ENCODE measurements around the gene STK24. TPM values are rescaled to one million over a fixed set of nuclear protein-coding genes. Genes with fewer than 3 reads are reported as not detected.

The STK24 gene
- polyA plus RNA-seq, 1 donor from 2014 or later = 22.9 TPM

DNA sequence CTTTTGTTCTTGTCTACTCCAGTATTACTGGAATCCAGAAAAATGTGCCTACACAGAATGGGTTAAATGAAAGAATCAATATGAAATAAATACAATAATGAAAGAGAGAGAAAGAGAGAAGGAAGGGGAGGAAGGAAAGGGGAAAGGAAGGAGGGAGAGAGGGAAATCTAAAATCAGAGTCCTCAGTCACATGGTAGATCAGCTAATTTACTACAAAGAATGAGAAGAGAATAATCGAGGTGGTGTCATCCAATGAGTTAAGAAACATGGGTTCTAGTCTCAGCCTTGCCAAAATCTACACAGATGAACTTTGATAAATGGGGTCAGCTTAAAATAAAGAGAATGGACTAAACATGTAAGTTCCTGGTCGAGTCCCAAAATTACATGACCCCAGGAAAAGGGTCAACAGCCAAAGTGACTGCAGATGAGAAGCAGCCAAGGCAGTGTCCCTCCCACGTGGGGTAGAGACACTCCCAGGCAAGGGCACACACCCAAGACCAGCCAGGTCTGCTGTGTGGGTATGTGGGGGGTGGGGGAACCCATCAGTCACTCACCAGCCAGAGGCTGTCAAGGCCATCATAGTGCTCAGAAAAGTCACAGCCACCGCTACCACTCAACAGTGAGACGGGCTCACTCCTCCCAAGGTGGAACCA lies 103.6 kb downstream of the STK24 start:
- Mint-ChIP-seq H3K4me3 (no peak overlapping the region), H3K9me3 (no peaks in the 10 kb centered on the region), H3K27ac (peak overlapping the region in 2 of 3 donors; percentile 32 to 73), H3K4me1 (peaks cover 20 to 24% (median 22%) of the 10 kb centered on the region in 3 donors), H3K27me3 (no peaks in the 10 kb centered on the region), H3K36me3 (no peaks in the 10 kb centered on the region)

- Mint-ChIP-seq H3K4me1 (peaks cover 8 to 14% (median 10%) of the 10 kb centered on the region in 3 donors), H3K27ac (no peak overlapping the region), H3K9me3 (no peaks in the 10 kb centered on the region), H3K4me3 (peak overlapping the region in 1 of 4 donors; percentile 17), H3K36me3 (no peaks in the 10 kb centered on the region), H3K27me3 (no peaks in the 10 kb centered on the region)
Measured at GRCh38 chr13:98471934-98472333, 105.0 kb downstream of the STK24 start.

- Mint-ChIP-seq H3K4me3 (no peak overlapping the region), H3K9me3 (no peaks in the 10 kb centered on the region), H3K4me1 (peaks cover 0 to 4% (median under 1%) of the 10 kb centered on the region in 3 donors), H3K27me3 (no peaks in the 10 kb centered on the region), H3K36me3 (peaks cover 2% of the 10 kb centered on the region), H3K27ac (peak overlapping the region in 2 of 3 donors; percentile 12 to 53)
Measured at GRCh38 chr13:98470920-98471319, 106.0 kb downstream of the STK24 start.

DNA sequence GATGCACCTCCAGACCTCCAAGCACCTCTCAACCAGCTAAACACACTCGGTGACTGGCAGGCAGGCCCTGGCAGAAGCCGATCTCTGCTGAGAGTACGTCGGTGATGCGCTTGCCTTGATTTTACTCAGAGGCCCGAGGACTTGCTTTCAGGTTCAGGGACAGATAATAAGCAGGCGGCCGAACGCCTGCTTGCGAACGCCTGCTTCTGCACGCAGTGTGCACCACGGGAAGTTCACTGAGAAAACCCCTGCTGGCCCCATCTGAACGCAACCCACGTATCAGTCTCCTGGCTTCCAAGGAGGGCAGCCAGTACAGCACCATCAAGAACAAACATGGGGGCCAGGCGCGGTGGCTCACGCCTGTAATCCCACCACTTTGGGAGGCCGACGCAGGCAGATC lies 108.0 kb downstream of the STK24 start:
- no peaks in the 10 kb centered on the region for H3K27me3 Mint-ChIP-seq
- peak overlapping the region in 1 of 3 donors; percentile 90 for H3K27ac Mint-ChIP-seq
- H3K4me3 Mint-ChIP-seq = no peak overlapping the region
- H3K4me1 Mint-ChIP-seq = peaks cover 0 to 3% (median 0%) of the 10 kb centered on the region in 3 donors
- peaks cover 2% of the 10 kb centered on the region for H3K36me3 Mint-ChIP-seq
- H3K9me3 Mint-ChIP-seq = no peaks in the 10 kb centered on the region

GRCh38 chr13:98468361-98468760 lies 108.5 kb downstream of the STK24 start:
- Mint-ChIP-seq H3K4me1 (peaks cover 0 to 3% (median under 1%) of the 10 kb centered on the region in 3 donors), H3K27me3 (no peaks in the 10 kb centered on the region), H3K9me3 (no peaks in the 10 kb centered on the region), H3K27ac (peak overlapping the region in 1 of 3 donors; percentile 90), H3K4me3 (no peak overlapping the region), H3K36me3 (peaks cover 2% of the 10 kb centered on the region)

DNA sequence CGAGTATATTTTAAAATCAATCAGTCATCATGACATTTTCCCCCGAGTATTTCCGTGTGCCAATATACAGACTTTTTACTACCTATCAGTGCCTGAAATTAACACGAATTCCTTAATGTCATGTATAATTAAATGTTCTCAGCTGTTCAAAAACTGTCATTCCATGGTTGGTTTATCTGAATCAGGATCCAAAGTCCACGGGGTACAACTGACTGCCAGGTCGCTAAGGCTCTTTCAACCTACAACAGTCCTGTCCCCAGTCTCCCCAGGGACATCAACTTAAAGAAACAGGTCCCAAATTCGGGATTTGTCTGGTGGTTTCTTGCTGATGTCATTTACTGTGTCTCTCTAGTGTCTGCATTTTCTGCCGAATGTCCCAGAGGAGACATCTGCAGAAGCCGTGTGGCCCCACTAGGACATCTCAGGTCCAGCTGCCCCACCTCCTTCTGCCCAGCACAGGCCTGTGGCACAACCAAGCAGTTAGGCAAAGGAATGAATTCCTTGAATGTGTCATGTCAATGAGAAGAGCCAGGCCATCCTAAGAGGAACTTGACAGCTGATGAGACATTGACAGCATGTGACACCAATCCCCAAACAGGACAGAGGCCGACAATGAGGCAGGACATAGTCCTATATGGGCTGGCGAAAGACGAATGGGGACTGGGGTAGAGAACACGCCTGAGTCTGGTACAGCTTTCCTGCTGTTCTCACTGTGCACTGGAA lies 109.5 kb downstream of the STK24 start:
- peaks cover 0 to 4% (median 3%) of the 10 kb centered on the region in 3 donors for H3K4me1 Mint-ChIP-seq
- peak overlapping the region in 1 of 3 donors; percentile 76 for H3K27ac Mint-ChIP-seq
- peak overlapping the region in 1 of 4 donors; percentile 42 for H3K4me3 Mint-ChIP-seq
- H3K36me3 Mint-ChIP-seq = peaks cover 2% of the 10 kb centered on the region
- H3K9me3 Mint-ChIP-seq = no peaks in the 10 kb centered on the region
- H3K27me3 Mint-ChIP-seq = no peaks in the 10 kb centered on the region

DNA sequence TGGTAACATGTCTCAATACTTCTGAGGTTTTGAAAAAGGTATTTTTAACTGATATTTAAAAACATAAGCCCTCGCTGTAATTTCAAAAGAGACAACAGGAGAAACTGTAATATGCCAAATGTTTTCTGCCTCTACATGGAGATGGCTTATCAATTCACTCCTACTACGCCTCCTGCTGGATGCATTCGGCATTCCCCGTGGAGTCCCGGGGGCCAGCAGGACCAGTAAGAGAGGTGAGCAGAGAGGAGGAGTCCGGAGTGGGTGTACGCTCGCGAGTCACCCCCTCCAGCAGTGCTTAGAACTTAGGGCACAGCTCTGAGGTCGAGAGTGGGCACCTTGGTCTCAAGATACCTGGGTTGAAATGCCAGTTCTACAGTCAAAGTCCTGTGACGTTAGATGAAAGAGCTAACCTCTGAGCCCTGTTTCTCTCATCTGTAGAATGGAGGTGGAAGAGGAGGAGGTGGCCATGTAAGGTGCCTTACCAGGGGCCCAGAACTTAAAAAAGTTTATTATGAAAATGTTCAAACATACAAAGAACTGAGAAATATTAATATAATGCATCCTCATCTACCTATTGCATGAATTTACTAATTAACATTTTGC lies 110.2 kb downstream of the STK24 start:
- no peaks in the 10 kb centered on the region for H3K9me3 Mint-ChIP-seq
- peaks cover 0 to 4% (median 3%) of the 10 kb centered on the region in 3 donors for H3K4me1 Mint-ChIP-seq
- H3K4me3 Mint-ChIP-seq = no peak overlapping the region
- H3K27ac Mint-ChIP-seq = peak overlapping the region in 2 of 3 donors; percentile 3 to 44
- H3K36me3 Mint-ChIP-seq = peaks cover 2% of the 10 kb centered on the region
- H3K27me3 Mint-ChIP-seq = no peaks in the 10 kb centered on the region

- Mint-ChIP-seq H3K27me3 (no peaks in the 10 kb centered on the region), H3K4me3 (peak overlapping the region in 1 of 4 donors; percentile 29)
Measured at GRCh38 chr13:98462946-98463345, 114.0 kb downstream of the STK24 start.

DNA sequence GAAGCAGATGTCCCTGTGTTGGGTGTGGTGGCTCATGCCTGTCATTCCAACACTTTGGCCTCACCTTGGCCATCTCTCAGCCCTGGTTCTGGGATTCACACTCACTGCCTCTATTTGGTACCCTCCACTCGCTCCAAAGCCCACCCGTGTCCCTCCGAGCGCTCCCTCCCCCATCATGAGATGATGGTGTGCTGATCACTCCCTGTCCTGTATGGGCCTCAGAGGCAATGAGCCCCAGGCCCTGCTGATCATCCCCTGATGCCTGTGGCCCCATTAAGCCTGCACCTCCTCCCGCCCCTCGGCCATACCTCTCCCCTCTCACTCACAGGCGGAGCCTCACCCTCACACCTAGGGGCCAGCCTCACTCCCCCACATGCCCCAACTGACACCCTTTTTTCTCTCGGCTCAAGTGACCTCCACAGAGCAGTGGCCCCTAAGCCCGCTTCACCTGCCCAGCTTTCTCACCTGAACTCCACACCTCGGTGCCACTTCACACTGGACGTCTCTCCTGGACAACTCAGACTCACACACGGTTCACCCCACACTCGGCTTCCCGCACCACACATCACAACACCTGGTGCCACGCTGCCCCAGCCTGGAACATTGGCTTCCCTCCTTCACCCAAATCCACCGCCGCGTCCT lies 114.5 kb downstream of the STK24 start:
- peak overlapping the region in 1 of 3 donors; percentile 85 for H3K27ac Mint-ChIP-seq
- no peaks in the 10 kb centered on the region for H3K9me3 Mint-ChIP-seq
- H3K4me3 Mint-ChIP-seq = peak overlapping the region in 1 of 4 donors; percentile 37
- H3K27me3 Mint-ChIP-seq = no peaks in the 10 kb centered on the region
- H3K4me1 Mint-ChIP-seq = peaks cover 0 to 4% (median 3%) of the 10 kb centered on the region in 3 donors
- peaks cover 2% of the 10 kb centered on the region for H3K36me3 Mint-ChIP-seq

More at GRCh38 chr13:98462946-98463345, 114.0 kb downstream of the STK24 start:
- H3K4me1 Mint-ChIP-seq = peaks cover 0 to 4% (median 3%) of the 10 kb centered on the region in 3 donors
- no peaks in the 10 kb centered on the region for H3K9me3 Mint-ChIP-seq
- H3K36me3 Mint-ChIP-seq = peaks cover 2% of the 10 kb centered on the region
- no peak overlapping the region for H3K27ac Mint-ChIP-seq

DNA sequence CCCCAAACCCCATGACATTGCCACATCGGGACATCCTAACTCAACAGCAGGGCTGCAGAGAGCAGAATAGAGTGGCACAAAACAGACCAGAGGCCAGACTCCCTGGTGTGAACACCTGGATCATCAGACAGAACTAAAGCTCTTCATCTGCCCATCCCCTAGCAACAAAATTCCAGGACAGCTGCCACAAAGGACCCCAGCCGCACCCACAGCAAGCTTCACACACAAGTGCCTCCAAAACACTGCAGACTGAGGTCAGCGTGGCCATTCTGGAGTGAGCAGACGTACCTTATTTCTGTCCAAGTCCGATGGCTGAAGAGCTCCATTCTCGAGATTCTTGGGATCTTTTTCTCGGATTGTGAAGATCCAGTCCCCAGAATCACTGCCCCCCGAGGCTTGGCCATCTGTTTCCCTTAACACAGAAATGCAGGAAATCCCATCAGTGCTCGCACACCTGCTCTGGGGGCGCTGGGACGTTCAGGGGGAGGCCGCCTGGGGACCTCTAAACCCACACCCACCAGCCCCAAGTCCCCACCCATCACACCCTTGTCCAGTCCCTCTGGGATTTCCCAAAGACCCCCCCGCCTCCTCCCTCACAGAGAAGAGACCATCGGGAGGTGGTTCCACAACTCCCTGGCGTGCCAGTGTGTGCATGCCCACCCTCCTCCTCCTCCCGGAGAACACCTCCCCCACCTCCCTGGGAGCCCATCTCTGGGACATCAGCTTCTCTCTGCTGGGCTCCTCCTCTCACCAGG lies 115.2 kb downstream of the STK24 start:
- Mint-ChIP-seq H3K27me3 (no peaks in the 10 kb centered on the region), H3K4me1 (peaks cover 0 to 4% (median 0%) of the 10 kb centered on the region in 3 donors), H3K36me3 (peaks cover 2% of the 10 kb centered on the region), H3K4me3 (no peak overlapping the region), H3K27ac (peak overlapping the region in 1 of 3 donors; percentile 31), H3K9me3 (no peaks in the 10 kb centered on the region)

- no peaks in the 10 kb centered on the region for H3K36me3 Mint-ChIP-seq
- no peak overlapping the region for H3K27ac Mint-ChIP-seq
- H3K4me1 Mint-ChIP-seq = peaks cover 0 to 4% (median 0%) of the 10 kb centered on the region in 3 donors
- H3K27me3 Mint-ChIP-seq = no peaks in the 10 kb centered on the region
- no peak overlapping the region for H3K4me3 Mint-ChIP-seq
- no peaks in the 10 kb centered on the region for H3K9me3 Mint-ChIP-seq
Measured at GRCh38 chr13:98460516-98460915, 116.4 kb downstream of the STK24 start.

GRCh38 chr13:98459721-98460370 lies 117.1 kb downstream of the STK24 start:
- Mint-ChIP-seq H3K9me3 (no peaks in the 10 kb centered on the region), H3K36me3 (no peaks in the 10 kb centered on the region), H3K27me3 (no peaks in the 10 kb centered on the region), H3K4me3 (no peak overlapping the region), H3K4me1 (peaks cover 0 to 4% (median 0%) of the 10 kb centered on the region in 3 donors), H3K27ac (peak overlapping the region in 1 of 3 donors; percentile 39)

GRCh38 chr13:98459171-98459681 lies 117.7 kb downstream of the STK24 start:
- Mint-ChIP-seq H3K27ac (no peak overlapping the region), H3K9me3 (no peaks in the 10 kb centered on the region), H3K4me3 (no peak overlapping the region), H3K36me3 (peaks cover 2% of the 10 kb centered on the region), H3K4me1 (peaks cover 0 to 4% (median 0%) of the 10 kb centered on the region in 3 donors), H3K27me3 (no peaks in the 10 kb centered on the region)

- Mint-ChIP-seq H3K27me3 (no peaks in the 10 kb centered on the region), H3K4me1 (peaks cover 0 to 4% (median 0%) of the 10 kb centered on the region in 3 donors), H3K9me3 (no peaks in the 10 kb centered on the region), H3K27ac (no peak overlapping the region), H3K36me3 (peaks cover 2% of the 10 kb centered on the region), H3K4me3 (no peak overlapping the region)
Measured at GRCh38 chr13:98458431-98458830, 118.5 kb downstream of the STK24 start.

All from IgD-negative memory B cell (primary cell).